GM21825 (cell line): Measurements from ENCODE around the gene MAFF.
"Not testable (repeated sequence)": the region's sequence is repeated elsewhere in the genome, so short reads cannot be mapped to it uniquely, and the experiment has no call there.

ENCODE experiments used
- ATAC-seq: cut with Tn5 transposase; IDR thresholded peaks from one replicate; pipeline ENCODE4 v1.9.1; 2021; ENCODE audit warnings: mild to moderate bottlenecking, moderate library complexity; ENCODE audit not compliant: unreplicated experiment

The MAFF gene

DNA sequence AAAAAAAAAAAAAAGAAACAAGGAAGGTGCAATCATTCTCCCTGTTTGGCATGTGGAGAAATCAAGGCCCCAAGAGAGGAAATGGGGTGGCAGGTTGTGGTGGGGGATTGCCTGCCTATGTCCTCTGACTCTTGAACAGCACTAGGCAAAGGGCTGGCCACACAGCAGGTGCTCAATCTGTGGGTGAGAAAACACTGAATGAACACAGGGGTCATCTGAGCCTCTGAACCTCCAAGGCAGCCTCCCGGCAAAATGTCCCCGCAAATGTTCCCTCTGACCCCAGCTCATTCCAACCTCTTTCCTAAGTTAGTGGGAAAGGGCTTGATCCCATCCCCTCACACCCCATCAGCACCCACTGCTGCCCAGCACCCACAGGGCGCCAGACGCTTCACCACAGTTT is 24.8 kb upstream of the MAFF start:
- ATAC-seq = no peak

DNA sequence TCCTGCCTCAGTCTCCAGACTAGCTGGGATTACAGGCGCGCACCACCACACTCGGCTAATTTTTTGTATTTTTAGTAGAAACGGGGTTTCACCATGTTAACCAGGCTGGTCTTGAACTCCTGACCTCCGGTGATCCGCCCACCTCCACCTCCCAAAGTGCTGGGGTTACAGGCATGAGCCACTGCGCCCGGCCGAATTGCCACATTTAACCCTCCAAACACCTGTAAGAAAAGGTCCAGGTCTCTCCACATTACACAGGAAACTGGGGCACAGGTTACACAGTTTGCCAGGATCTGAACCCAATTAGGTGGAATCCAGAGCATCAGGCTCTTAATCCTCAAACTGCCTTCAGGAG is 24.2 kb upstream of the MAFF start:
- not testable (repeated sequence) for ATAC-seq

DNA sequence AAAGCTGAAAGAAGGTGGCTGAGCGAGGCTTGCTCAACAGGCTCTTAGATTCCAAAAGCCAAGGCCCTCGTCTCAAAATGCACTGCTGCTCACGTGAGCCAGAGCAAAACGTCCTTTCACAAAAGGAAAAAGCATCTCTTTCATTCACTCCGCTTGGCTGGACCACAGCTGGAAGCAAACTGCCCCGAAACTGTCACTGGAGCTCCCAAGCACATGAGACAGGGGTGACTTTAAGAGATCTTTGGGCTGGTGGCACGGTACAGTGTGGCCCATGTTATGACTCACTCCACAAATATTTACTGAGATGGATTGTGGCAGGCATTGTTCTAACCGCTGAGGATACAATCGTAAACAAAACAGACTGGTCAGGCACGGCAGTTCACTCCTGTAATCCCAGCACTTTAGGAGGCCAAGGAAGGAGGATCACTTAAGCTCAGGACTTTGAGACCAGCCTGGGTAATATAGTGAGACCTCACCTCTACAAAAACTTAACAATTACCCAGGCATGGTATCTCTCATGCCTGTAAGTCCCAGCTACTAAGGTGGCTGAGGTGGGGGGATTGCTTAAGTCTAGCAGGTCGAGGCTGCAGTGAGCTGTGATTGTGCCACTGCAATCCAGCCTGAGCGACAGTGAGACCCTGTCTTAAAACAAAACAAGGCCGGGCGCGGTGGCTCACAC is 23.7 kb upstream of the MAFF start:
- no peak for ATAC-seq

DNA sequence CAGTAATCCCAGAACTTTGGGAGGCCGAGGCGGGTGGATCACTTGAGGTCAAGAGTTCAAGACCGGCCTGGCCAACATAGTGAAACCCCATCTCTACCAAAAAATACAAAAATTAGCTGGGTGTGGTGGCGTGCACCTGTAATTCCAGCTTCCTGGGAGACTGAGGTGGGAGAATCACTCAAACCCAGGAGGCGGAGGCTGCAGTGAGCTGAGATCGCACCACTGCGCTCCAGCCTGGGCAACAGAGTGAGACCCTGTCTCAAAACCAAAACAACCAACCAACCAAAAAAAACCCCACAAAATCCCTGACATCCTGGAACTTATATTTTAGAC is 23.2 kb upstream of the MAFF start:
- ATAC-seq = not testable (repeated sequence)

DNA sequence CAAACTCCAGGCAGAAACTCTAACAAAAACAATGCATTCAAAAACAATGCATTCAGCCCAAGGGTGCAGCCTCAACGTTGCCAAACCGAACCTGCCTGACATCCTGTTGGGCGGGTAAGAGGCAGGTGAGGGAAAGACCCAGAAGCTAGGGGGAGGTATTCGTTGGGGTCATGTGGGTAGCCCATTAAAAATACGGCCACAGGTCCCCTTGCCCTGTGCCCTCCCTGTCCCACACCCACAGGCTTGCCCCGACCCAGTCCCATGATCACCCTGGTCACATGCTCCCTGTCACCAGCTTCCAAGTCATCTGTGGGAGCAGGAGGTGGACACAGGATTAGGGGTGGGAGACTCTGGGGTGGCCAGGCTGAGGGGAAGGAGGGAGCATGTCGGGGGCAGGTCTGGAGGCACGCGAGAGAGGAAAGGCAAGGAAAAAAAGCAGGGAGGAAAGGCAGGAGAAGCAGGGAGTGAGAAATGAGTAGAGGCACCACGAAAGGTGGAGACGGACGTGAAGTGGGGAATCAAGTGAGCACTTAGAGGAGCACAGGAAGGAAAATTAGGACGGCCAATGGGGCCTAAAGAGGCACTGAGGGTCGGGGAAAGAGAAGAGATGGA is 20.8 kb upstream of the MAFF start:
- ATAC-seq = peak; percentile 33

DNA sequence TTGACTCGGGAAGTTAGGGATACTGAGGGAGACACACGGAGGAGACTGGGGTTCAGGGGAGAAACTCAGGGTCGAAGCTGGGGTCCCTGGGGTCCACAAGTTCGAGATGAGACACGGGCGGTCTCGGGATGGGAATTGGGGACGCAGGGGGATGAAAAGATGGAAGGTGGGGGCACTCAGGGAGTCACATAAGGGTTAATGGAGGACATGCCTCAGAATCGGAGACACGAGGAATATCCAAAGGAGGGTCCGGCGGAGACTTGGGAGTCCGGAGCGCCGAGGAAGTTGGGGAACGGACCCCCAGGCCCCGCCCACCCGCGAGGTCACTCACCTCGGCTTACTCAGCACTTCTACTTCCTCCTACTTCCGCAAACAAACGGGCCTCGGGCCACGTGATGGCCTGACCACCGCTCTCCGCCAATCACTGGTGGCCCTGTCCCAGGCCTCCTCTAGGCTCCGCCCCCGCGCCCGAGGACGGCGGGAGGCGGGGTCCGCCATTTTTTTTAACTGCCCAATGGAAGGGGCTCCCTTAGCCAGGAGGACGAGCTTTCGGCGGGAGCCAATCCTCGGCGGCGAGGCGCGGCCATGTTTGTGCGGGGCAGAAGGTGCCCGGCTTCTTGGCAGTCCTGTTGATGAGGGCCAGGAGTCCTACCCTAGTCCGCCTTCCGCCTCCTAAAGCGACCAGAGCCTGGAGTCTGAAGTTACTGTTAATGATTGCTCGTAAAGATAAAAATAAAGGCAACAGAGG is 20.2 kb upstream of the MAFF start, which contains the start of gene PLA2G6:
Gene PLA2G6 (minus strand): TSS at position 378 of the 748 bp plus-strand sequence. CDS start 12,404 bp downstream, outside the sequence.
- peak; percentile 76 for ATAC-seq

DNA sequence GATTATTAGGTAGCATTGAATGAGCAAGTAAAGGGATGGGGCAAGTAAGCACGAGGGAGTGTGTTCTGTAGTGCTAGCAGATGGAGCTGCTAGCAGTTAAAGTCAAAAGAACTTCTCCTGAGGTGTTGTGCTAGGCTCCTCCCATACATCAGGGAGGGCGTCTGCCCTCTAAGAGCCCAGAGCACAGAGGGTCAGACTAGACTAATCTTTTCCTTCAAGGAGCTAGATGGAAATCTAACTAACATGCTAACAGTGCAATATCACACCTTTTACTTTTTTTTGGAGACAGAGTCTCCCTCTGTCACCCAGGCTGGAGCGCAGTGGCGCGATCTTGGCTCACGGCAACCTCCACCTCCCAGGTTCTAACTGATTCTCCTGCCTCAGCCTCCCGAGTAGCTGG is 17.0 kb upstream of the MAFF start:
- no peak for ATAC-seq

DNA sequence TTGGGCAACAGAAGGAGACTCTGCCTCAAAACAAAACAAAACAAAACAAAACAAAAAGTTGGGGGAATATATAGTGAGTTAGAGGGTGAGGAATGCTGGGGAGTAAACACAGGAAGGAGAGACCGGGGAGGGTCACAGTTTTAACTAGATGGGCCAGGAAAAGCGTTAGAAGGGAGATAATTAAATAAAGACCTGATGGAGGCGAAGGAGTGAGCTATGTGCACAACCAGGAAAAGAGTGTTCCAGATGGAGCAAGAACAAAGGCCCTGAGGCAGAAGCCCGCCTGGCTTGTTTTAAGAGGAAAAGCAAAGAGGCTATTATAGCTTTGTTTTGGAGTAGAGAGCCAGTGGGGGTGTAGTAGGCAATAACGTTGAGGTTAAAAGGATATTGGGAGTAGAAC is 15.4 kb upstream of the MAFF start:
- no peak for ATAC-seq

DNA sequence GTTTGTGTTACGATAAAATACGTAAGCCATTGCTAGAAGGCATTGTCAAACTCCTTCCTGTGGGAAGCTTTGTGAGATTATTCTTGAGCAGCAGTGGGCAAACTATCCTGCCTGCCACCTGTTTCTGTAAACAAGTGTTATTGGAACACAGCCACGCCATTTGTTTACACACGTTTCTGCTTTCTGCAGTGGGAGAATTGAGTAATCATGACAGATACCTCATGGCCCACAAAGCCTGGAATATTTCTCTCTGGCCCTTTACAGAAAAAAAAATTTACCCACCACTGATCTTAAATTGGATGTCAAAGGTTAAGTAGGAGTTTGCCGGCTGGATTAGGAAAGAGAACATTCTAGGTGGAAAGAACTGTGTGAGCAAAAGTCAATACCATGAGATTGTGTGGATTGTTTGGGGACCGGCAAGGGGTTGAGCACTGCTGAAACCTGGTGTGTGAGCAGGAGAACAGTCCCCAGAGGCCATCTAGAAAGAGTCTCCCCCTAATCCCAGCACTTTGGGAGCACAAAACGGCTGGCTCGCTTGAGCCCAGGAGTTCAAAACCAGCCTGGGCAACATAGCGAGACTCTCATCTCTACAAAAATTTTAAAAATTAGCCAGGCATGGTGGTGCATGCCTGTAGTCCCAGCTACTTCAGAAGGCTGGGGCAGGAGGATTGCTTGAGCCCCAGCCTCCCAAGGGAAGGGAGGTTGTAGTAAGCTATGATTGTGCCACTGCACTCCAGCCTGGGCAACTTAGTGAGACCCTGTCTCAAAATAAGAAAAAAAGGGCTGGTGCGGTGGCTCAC is 14.2 kb upstream of the MAFF start:
- no peak for ATAC-seq

DNA sequence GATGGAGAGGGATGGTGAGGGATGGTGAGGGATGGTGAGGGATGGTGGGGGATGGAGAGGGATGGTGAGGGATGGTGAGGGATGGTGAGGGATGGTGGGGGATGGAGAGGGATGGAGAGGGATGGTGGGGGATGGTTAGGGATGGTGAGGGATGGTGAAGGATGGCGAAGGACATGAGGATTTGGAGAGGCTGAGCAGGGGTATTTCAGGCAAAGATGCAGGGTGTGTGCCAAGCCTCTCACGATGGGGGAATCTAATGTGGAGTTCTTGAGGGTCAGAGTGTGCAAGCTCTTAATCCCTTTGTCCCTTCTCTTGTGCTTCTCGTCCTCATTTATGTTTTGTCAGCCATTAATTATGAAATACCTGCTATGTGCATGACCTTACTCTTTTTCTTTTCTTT is 12.7 kb upstream of the MAFF start:
- ATAC-seq = no peak

DNA sequence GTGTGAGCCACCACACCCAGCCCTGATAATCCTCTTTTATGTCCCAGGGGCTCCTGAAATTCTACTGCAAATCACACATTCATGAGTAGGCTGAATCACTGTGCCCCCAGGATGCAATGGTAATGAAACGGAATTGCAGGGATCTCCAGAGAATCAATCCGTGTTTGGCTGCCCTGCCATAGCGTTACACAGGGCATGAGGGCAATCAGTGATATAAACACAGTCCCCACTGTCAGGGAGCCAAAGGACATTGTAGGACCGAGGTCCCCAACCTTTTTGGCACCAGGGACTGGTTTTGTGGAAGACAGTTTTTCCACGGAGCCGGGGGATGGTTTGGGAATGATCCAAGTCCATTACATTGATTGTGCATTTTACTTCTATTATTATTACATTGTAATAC is 11.2 kb upstream of the MAFF start:
- no peak for ATAC-seq

DNA sequence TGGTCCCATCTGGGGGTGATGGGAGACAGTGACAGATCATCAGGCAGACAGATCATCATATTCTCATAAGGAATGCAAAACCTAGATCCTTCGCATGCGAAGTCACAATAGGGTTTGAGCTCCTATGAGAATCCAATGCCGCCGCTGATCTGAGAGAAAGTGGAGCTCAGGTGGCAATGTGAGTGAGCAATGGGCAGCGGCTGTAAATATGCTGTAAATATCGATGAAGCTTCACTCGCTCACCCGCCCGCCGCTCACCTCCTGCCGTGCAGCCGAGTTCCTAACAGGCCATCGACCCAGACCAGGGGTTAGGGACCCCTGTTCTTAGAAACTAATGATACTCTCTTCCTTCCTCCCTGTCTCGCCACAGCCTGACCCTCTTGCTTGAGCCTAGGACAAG is 10.7 kb upstream of the MAFF start:
- ATAC-seq = no peak

DNA sequence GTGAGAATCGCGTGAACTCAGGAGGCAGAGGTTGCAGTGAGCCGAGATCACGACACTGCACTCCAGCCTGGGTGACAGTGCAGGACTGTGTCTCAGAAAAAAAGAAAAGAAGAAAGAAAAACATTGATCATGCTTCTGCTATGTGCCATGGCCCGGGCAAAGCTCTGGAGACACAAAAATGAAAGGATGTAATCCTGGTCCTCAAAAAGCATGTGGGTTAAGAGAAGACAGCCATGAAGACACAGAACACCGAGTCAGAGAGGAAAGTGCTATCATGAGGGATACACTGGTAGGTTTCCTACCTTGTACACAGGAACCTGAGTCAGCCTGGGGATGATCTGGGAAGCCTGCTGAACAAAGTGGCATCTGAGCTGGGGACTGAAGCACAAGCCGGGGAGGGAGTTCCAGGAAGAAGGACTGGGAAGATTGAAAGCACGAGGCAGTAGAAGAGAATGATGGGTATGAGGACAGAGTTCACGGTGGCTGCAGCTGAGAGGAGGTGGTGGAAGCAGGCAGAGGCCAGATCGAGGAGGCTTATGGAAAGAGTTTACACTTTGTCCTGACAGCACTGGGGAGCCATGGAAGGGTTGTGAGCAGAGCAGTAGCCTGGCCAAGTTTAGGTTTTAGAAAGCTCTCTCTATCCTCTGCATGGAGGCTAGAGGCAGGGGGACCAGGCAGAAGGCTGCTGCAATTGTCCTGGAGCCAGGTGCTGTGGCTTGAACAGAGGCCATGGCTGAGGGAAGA is 9.9 kb upstream of the MAFF start:
- ATAC-seq = no peak

DNA sequence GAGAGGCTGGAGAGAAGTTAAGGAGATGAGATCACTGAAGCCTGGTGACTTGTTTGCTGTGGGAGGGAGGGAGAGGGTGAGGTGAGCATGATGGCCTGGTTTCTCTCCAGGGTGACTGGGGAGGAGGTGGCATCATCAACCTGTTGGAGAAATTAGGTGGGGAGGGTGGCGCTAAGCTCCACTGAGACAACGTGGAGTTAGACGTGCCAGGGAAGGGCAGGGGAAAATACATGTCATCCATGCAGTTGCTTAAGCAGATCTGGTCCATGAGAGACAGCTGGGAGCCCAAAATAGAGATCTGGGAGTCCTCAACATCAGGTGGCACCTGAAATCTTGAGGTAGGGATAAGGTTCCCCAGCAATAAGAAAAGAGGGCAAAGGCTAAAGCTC is 9.3 kb upstream of the MAFF start:
- ATAC-seq = no peak

DNA sequence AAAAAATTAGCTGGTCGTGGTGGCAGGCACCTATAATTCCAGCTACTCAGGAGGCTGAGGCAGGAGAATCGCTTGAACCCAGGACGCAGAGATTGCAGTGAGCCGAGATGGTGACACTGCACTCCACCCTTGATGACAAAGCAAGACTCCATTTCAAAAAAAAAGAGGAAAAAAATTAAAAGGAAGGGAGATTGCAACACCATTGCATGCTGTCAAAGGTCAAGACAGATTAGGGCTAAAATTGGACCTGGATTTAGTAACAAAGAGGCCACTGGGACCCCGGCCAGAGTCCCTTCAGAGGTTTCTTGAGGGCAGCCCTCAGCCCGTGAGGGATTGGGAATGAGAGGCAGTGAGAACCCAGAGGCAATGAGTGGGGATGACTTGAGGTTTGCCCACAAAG is 8.2 kb upstream of the MAFF start:
- ATAC-seq = no peak

DNA sequence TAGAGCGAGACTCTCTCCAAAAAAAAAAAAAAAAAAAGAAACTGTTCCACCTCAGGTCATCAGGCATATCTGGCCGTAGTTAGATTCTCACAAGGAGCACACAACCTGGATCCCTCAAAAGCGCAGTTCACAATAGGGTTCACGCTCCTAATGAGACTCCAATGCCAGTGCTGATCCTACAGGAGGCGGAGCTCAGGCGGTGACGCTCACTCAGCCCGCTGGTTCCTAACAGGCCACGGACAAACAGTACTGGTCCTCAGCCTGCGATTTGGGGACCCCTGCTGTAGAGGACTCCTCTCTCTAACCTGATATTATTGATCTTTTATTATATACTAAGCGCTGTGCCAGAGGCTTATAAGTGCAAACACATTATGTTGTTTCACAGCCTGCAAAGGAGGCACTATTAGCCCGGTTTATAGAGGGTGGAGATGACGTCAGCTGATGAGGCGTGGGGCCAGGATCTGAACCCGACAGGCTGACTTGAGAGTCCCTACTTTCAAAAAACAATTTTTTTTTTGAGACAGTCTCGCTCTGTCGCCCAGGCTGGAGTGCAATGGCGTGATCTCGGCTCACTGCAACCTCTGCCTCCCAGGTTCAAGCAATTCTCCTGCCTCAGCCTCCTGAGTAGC is 4.9 kb upstream of the MAFF start:
- no peak for ATAC-seq

DNA sequence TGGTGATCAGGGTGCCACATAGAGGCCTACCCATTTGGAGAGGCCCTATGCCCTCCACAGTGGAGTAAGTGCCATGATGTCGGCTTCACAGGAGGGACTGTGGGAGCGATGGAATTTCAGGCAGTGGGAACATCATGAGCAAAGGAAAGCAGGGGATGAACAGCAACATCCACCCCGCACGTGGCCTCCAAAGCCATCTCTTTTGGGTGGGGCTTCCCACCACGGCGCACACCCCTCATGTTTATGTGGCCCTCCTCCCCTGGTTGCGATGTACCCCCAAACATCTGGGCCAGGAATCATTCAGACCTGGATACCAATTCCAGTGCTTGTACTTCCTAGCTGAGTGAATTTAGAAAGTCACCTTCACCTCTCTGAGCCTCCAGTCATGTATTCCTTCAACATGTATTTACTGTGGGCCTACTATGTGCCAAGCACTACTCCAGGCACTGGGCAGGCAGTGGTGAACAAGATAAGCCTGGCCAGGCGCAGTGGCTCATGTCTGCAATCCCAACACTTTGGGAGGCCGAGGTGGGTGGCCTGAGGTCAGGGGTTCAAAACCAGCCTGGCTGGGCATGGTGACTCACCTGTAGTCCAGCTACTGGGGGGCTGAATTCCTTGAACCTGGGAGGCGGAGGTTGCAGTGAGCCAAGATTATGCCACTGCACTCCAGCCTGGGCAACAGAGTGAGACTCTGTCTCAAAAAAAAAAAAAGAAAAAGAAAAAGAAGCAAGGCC is 1.8 kb upstream of the MAFF start:
- ATAC-seq = no peak

DNA sequence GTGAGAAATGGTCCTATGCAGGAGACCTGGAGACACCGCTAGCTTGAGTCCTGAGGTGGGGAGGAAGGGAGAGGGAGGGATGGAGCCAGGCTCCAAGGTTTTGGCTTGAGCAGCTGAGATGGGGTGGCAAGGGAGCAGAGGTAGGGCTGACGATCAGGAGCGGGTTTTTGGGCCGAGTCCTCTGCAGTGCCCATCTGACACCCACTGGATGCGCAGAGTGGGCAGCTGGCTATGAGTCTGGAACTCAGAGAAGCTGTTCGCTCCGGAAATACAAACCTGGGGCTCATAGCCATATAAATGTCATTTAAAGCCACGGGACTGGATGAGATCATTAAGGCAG is 453 bp upstream of the MAFF start:
- no peak for ATAC-seq

DNA sequence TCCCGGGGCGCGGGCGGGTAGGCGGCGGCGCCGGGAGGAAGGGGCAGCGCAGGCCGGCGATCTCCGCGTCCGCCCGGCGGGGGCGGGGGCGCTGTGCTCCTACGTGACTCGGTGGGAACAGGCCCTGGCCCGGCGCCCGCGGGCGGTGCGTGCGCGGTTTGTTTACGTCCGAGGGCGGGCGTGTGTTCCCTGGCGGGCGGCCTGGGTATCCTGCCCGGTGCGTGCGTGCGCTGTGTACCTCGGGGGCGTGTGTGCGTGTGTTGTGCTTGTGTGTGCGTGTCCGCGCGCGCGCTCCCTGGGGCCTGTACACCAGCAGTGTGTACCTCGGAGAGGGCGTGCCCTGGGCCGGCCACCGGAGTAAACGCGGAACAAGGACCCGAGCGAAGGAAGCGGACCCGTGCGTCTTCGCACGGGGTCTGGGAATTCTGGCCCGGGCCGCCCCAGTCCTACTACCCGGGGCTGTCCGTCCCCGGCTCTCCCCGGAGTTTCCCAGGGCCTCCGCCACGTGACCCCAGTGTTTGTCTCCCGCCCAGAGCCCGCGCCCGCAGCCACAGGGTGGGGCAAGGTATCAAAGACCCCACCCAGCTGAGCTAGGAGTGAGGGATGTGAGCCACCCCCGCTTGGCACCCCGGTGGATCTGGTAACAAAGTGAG is 769 bp downstream of the MAFF start:
- ATAC-seq = peak; percentile 18
